Mesothelial cell of epicardium (in vitro differentiated cells): ENCODE measurements around the gene FAM228A. TPM values are rescaled to one million over a fixed set of nuclear protein-coding genes. Genes with fewer than 3 reads are reported as not detected.
A peak's percentile ranks its signal among the peaks of the same experiment; 100 is the strongest.

ENCODE experiments used
- DNase-seq, 2 experiments: peaks; one replicate each; pipeline ENCODE4 v3.0.0; 2021; ENCODE audit warnings: low spot score in 2 of 2; ENCODE audit not compliant: unreplicated experiment in 2 of 2
- H3K27ac Mint-ChIP-seq: 2 replicates; pipeline ENCODE4 v1.8.0; 2021; ENCODE audit warnings: mixed read lengths
- H3K27me3 Mint-ChIP-seq: 2 replicates; pipeline ENCODE4 v1.8.0; 2021; ENCODE audit warnings: low read depth, mixed read lengths
- H3K36me3 Mint-ChIP-seq: 2 replicates; pipeline ENCODE4 v1.8.0; 2021; ENCODE audit warnings: mixed read lengths
- H3K4me1 Mint-ChIP-seq: 2 replicates; pipeline ENCODE4 v1.8.0; 2021; ENCODE audit warnings: mixed read lengths
- H3K4me3 Mint-ChIP-seq: 2 replicates; pipeline ENCODE4 v1.8.0; 2021; ENCODE audit warnings: mild to moderate bottlenecking, moderate library complexity, mixed read lengths
- H3K9me3 Mint-ChIP-seq: 2 replicates; pipeline ENCODE4 v1.8.0; 2021; ENCODE audit warnings: mixed read lengths
- CTCF ChIP-seq: fragments of 200-600 bp; sonication (generic); IDR thresholded peaks from one replicate; pipeline ENCODE4 v1.5.0; 2021; ENCODE audit warnings: antibody characterized with exemption; ENCODE audit not compliant: unreplicated experiment
- total RNA-seq: library from RNA; stranded (reverse); gene quantifications from 3 replicates; pipeline ENCODE4 v1.2.1, GENCODE V29; 2021

Gene FAM228A
- total RNA-seq, 1 donor from 2014 or later: 1.4 TPM

- no peaks in the 10 kb centered on the region for H3K27me3 Mint-ChIP-seq
These were observed 32.5 kb downstream of the FAM228A start for GRCh38 chr2:24207359-24207758.

GRCh38 chr2:24208490-24208889 is 33.6 kb downstream of the FAM228A start:
- DNase-seq: no peak
- H3K27ac Mint-ChIP-seq: no peak overlapping the region

More at GRCh38 chr2:24207359-24207758, 32.5 kb downstream of the FAM228A start:
- Mint-ChIP-seq H3K4me3 (no peak overlapping the region), H3K4me1 (peaks cover 10% of the 10 kb centered on the region), H3K9me3 (no peaks in the 10 kb centered on the region), H3K27ac (no peak overlapping the region), H3K36me3 (peaks cover 38% of the 10 kb centered on the region)
- no peak for DNase-seq
- no peak for TF ChIP-seq CTCF

GRCh38 chr2:24209389-24210105 is 34.7 kb downstream of the FAM228A start:
- Mint-ChIP-seq H3K9me3 (no peaks in the 10 kb centered on the region), H3K36me3 (peaks cover 28% of the 10 kb centered on the region)
- DNase-seq: no peak

More at GRCh38 chr2:24208490-24208889, 33.6 kb downstream of the FAM228A start:
- Mint-ChIP-seq H3K36me3 (peaks cover 37% of the 10 kb centered on the region), H3K27me3 (no peaks in the 10 kb centered on the region), H3K4me3 (no peak overlapping the region), H3K4me1 (peaks cover 10% of the 10 kb centered on the region), H3K9me3 (no peaks in the 10 kb centered on the region)
- TF ChIP-seq CTCF: no peak

GRCh38 chr2:24210106-24210455 is 35.2 kb downstream of the FAM228A start:
- Mint-ChIP-seq H3K4me1 (peaks cover 10% of the 10 kb centered on the region), H3K27ac (peak overlapping the region; percentile 31), H3K36me3 (peaks cover 28% of the 10 kb centered on the region), H3K9me3 (no peaks in the 10 kb centered on the region), H3K4me3 (no peak overlapping the region), H3K27me3 (no peaks in the 10 kb centered on the region)
- DNase-seq: no peak
- no peak for TF ChIP-seq CTCF

More at GRCh38 chr2:24209389-24210105, 34.7 kb downstream of the FAM228A start:
- H3K4me1 Mint-ChIP-seq: peaks cover 10% of the 10 kb centered on the region
- H3K27ac Mint-ChIP-seq: peak overlapping the region; percentile 31
- no peak overlapping the region for H3K4me3 Mint-ChIP-seq
- H3K27me3 Mint-ChIP-seq: no peaks in the 10 kb centered on the region
- no peak for TF ChIP-seq CTCF

- H3K27me3 Mint-ChIP-seq: no peaks in the 10 kb centered on the region
- no peak for DNase-seq
- H3K4me1 Mint-ChIP-seq: peaks cover 10% of the 10 kb centered on the region
- TF ChIP-seq CTCF: no peak
- no peaks in the 10 kb centered on the region for H3K9me3 Mint-ChIP-seq
- H3K36me3 Mint-ChIP-seq: peaks cover 27% of the 10 kb centered on the region
- no peak overlapping the region for H3K4me3 Mint-ChIP-seq
- no peak overlapping the region for H3K27ac Mint-ChIP-seq
These were observed 35.9 kb downstream of the FAM228A start for GRCh38 chr2:24210723-24211122.
